Fibroblast of skin of abdomen (primary cell): ENCODE data around the gene SHISA4. TPM values are rescaled to one million over a fixed set of nuclear protein-coding genes. Genes with fewer than 3 reads are reported as not detected.
"Not testable (repeated sequence)": the region's sequence is repeated elsewhere in the genome, so short reads cannot be mapped to it uniquely, and the experiment has no call there.

Source experiments
- DNase-seq: peaks from one replicate; pipeline ENCODE4 v3.0.0-alpha.2; 2013
- polyA plus RNA-seq, 2 experiments: library from polyadenylated mRNA; unstranded; fragments of 120-200 nt; gene quantifications; one replicate each; pipeline ENCODE4 v1.2.1, GENCODE V29; 2013; ENCODE audit not compliant: insufficient read length in 2 of 2

SHISA4 gene
- polyA plus RNA-seq (2013, experiment 1 of 2; ENCODE audit: insufficient read length): 38.7 TPM
- polyA plus RNA-seq (2013, experiment 2 of 2; ENCODE audit: insufficient read length): 37.3 TPM

GRCh38 chr1:201888282-201889089 lies at the start of gene SHISA4:
SHISA4 (plus strand) TSS chr1:201888898; CDS start chr1:201888995, 97 bp downstream.
- DNase-seq: peak; percentile 38

- DNase-seq: not testable (repeated sequence)
These were observed 49.6 kb upstream of the SHISA4 start for GRCh38 chr1:201839089-201839488.

GRCh38 chr1:201840055-201840454 lies 48.6 kb upstream of the SHISA4 start:
- DNase-seq: no peak

- no peak for DNase-seq
These were observed 48.2 kb upstream of the SHISA4 start for GRCh38 chr1:201840490-201840889.

- no peak for DNase-seq
These were observed 47.3 kb upstream of the SHISA4 start for GRCh38 chr1:201841265-201841912.

GRCh38 chr1:201842472-201843027 lies 46.1 kb upstream of the SHISA4 start:
- DNase-seq: no peak

- peak; percentile 57 for DNase-seq
These were observed 43.2 kb upstream of the SHISA4 start for GRCh38 chr1:201845331-201846083.

- no peak for DNase-seq
These were observed 41.5 kb upstream of the SHISA4 start for GRCh38 chr1:201847150-201847549.

GRCh38 chr1:201848230-201848629 lies 40.5 kb upstream of the SHISA4 start:
- DNase-seq: no peak

GRCh38 chr1:201849372-201850052 lies 39.2 kb upstream of the SHISA4 start:
- no peak for DNase-seq

- DNase-seq: peak; percentile 95
These were observed 38.7 kb upstream of the SHISA4 start for GRCh38 chr1:201850053-201850397.

- DNase-seq: no peak
These were observed 36.7 kb upstream of the SHISA4 start for GRCh38 chr1:201851949-201852348.

GRCh38 chr1:201856722-201857121 lies 32.0 kb upstream of the SHISA4 start:
- DNase-seq: not testable (repeated sequence)

GRCh38 chr1:201859424-201859823 lies 29.3 kb upstream of the SHISA4 start:
- no peak for DNase-seq

- DNase-seq: no peak
These were observed 27.2 kb upstream of the SHISA4 start for GRCh38 chr1:201861448-201861847.

- peak; percentile 20 for DNase-seq
These were observed 18.3 kb upstream of the SHISA4 start for GRCh38 chr1:201870397-201870796.

GRCh38 chr1:201874672-201875071 lies 14.0 kb upstream of the SHISA4 start:
- no peak for DNase-seq

- DNase-seq: peak; percentile 21
These were observed 12.4 kb upstream of the SHISA4 start for GRCh38 chr1:201876148-201876818.

- peak; percentile 53 for DNase-seq
These were observed 10.8 kb upstream of the SHISA4 start for GRCh38 chr1:201877877-201878401.

- no peak for DNase-seq
These were observed 7.6 kb upstream of the SHISA4 start for GRCh38 chr1:201880928-201881571.

- DNase-seq: no peak
These were observed 7.1 kb upstream of the SHISA4 start for GRCh38 chr1:201881617-201882016.
